ENCODE results near the gene AUTS2.

- TF ChIP-seq ZNF37A (tag by site-specific recombination; IDR thresholded peaks at IDR 0.05) (no peak), TCF7L2 (IDR thresholded peaks at IDR 0.05; ENCODE audit: borderline replicate concordance, low read depth, low read length) (no peak), YY1 (tag by site-specific recombination; IDR thresholded peaks at IDR 0.05) (no peak)
Observed at GRCh38 chr7:70706204-70706603, 1107.9 kb downstream of the AUTS2 start.
